SKM-1 treated with dmso at 0.1 percent for 144 hours (cell line): ENCODE data around the gene CYFIP2.

ENCODE experiments used
- DNase-seq: peaks from one replicate; lab custom pipeline; 2025; ENCODE audit not compliant: unreplicated experiment; lab: John Stamatoyannopoulos, UW

The CYFIP2 gene

DNA sequence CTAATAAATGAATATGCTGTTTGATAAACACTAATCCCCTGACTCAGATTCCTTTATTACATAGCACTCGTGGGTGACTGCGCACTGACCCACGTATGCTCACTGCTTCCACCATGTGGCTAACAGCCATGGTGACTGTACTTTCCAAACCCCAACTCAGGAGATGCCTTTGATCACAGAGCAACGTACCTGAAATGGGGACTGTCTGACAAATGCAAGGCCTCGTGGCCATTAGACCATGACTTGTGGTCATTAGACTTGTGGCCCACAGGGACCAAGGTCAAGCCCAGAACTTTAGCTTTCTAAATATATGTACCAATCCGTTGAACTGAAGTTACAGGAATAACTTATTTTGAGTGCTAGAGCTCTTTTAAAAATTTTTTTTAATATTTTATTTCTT, 46.6 kb downstream of the CYFIP2 start:
- DNase-seq, result peak; percentile 23

DNA sequence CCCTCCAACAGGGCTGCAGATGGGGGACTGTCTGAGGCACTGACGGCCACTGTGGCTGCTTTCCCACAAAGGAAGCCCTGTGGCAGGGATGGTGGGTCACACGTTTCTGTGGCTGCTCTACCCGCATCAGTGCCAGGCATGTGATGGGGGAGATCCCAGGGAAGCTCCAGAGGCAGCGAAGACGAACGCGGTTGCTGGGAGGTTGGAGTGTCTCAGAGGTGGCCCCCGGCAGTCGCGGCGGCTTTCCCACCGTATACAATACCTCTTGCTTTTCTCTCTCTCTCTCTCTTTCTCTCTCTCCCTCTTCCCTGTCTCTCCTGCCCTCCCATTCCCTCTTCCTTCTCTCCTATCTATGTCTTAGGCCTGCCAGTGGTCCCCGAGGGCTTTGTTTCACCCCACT, 56.7 kb downstream of the CYFIP2 start:
- DNase-seq, result no peak

DNA sequence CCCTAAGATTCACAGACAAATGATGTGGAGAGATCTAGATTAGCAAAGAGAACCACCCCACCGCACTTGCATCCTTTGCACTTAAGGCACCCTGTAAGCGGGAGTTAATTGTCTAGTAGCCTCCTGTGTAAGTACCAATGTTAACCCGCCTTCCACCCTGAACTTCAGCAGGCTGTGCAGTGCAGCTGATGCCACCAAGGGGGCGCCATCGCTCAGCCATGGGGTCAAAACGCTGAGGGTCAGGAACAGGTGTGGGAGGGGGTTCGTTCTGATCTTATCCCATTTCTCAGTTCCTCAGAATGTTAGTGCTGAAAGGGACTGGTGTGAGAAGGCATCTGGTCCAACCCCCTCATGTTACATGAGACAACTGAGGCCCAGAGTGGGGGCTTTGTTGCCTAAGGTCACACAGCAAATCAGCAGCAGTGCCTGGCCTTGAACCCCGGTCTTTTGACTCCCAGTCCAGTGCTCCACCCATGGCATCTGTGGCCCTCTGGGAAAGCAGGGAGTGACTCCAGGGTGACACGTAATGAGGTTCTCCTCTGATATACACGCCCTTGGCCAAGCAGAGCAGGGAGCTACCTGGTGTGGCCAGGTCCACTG, 57.3 kb downstream of the CYFIP2 start:
- no peak for DNase-seq

DNA sequence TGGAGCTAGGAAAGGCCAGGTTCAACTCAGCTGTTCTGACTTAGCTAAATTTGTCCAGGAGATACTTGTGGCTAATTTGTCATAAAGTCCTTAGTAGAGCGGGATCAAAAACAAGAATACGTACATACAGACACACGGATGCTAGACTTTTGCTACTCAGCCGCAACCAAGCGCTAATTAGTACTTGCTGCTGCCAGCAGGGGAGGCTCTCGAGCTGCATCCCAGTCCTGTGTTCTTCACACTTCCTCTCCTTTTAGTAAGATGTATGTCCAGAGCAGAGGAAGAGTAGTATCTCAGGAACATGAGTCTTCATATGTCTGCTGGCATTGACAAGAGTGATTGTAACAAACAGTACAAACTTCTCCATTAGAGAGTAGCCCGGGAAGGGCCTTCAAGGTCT, 58.3 kb downstream of the CYFIP2 start:
- DNase-seq, result no peak

DNA sequence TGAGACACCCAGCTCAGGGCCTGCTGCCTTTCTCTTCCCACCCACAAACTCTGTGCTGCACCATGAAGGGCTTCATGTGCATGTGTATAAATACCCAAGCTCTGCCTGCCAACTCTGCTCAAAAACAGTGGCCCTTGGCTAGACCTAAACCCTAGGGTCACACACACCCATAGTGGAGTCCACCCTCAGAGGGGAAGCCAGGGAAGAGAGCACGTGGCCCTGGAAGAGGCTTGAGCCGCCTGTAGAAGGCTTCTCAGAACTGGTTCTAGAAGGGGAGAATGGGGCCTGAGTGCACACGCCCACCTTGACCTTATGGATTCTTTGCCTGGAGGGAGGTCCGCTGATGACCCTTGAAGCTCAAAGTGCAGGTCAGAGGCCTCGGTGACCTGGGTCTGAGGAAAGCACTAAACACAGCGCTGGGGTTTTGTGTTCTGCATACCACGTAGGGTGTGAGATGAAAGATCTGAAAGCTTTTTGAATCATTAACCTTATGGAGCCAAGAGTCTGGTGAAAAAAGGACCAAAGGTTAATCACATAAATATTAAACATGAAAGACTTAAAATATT, 60.6 kb downstream of the CYFIP2 start:
- DNase-seq, result no peak

DNA sequence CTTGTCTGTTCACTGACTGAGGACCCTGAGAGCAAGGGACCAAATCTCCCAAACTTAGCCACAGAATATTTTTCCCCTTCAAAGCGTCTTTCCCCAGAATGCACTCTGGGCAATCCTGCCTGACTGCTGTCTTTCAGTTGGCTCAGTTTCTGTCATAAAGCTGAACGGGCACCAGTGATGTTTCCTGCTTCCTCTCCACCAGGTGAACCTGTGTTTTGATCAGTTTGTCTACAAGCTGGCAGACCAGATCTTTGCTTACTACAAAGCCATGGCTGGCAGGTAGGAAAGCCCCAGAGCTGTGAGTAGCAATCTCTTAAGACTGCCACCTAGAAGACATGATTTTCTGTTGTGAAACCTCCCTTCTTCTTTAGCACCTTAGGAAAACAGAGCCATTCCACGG, 61.8 kb downstream of the CYFIP2 start:
- DNase-seq, result peak; percentile 58

DNA sequence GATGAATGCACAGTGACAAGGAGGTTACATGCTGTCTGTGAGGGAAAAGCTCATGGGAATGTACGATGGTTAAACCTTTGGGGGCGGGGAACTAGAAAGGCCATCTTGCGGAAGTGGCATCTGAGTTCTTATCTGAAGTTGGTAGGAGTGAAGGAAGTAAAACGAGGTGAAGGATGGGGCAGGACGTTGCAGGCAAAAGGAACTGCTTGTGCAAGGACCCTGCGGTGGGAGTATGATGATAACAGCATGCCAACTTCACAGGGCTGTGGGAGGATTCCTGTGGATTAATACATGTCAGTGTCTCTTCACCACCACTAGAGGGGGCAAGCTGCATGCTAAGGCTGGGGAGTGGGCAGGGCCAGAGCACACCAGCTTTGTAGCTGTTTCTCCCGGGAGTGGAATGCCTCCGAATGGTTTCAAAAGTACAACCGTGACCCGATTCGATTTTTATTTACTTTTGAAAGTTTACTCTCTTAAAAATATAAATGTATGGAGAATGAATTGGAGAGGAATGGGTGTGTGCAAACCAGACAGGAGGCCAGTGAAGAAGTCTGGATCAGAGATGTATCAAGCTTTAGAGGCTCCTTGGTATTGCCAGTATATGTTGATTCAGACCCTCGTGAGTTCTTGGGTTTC, 62.5 kb downstream of the CYFIP2 start:
- peak; percentile 100 for DNase-seq

DNA sequence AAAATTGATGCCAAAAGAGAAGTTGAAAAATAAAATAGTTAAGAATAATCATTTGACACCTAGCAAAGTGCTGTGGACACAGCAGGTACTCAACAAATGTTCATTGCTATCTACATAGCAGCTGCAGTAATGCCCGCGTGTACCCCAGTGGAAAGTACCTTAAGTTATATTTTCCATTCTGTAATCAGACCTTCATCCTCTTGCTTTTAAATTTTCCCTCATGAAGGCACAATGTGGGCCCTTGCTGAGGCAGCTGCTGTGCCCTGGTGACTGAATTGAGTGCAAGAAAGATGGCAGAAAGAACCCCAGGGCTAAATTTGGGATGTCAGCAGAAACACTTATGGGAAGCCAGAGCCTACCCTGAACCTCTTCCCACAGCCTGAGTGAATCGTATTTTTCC, 65.9 kb downstream of the CYFIP2 start:
- no peak for DNase-seq

DNA sequence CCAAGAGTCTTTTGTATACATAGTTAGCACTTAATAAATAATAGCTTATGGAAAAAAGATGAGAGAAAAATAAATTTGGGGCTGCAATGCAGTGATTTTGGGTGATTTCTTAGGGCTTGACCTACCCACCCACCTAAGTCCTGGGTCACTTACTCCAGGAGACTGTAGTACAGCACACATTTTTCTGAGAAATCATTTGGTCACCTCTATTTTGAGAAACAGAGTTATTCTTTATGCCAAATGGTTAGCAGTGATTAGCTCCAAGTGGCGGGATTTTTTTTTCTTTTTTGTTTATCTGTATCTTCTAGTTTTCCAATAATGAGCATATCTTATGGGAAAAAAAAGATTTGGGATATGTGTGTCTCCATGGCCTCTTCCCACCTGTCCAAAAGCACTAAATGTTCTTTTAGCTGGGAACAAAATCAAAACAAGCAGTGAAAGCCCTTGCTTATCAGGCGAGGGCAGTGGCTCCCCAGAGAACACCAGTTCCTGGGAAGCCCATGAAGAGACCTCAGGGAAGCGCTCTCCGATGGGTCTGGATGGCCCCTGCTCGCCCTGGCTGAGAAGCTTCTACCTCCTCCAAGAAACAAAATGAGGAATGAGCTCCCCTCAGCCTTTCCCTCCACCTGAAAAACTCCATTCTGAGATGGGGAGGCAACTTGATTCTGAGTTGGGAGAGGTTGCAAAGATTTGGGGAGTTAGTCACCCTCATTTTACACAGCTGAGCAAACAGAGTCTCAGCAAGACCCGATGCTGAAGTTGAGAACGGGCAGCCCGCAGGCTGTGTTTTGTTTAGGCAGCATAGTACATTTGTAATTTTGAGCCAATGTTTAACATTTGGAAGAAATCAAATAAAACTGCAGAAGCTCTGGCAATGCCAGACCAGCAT, 69.9 kb downstream of the CYFIP2 start:
- no peak for DNase-seq

DNA sequence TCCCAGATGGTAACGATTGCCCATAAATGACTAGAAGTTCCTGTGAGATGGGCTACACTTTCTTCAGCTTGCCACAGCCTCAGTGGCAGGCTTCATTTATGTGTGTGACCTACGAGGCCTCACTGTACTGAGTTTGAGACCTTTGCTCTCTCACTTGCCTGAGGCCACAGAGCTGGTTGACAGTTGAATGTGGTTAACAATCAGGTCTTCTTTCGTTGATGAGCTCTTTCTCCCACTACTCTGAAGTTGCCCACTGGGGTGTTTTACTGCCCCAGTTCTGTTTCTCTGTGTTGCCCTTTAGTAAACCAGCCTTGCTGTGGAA, 70.5 kb downstream of the CYFIP2 start:
- no peak for DNase-seq

DNA sequence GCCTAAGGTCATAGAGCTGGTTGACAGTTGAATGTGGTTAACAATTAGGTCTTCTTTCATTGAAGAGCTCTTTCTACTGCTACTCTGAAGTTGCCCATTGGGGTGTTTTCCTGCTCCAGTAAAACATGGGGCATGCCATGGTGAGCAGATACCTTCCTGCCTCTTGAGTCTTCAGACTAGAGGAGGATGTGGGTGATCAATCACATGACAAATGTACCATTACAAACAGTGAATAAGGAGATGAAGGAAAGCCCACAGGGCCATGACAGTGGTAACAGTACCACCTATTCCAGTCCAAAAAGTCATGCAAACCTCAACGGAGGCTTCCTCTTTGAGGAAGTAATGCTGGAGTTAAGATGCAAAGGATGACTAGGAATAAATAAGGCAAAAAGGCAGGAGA, 73.5 kb downstream of the CYFIP2 start:
- DNase-seq, result no peak

DNA sequence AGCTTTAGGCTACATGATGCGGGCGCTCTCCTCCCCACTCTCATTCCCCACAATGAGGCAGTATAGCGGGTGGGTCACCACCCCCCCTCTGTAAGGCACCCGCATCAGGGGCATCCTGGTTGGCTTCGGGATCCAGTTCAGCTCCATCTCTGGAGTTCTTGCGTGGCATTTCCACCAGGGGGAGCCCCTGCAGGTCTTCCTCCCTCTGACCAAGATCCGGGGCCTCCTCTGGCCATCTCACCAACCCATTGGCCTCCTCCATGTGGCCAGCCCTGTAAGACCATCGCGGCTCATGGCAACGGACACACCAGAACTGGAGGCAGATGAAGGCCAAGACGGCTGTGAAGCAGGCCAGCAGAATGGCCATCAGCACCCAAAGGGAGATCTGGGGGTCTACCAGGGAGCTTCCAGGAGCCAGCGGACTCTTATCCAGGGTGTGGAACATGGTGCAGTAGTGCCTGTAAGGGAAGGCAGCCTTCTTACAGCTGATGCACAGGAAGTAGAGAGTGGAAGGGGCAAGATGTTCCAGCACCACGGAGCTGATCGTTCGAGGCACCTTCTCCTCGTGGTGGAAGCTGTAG, 77.0 kb downstream of the CYFIP2 start:
- no peak for DNase-seq

DNA sequence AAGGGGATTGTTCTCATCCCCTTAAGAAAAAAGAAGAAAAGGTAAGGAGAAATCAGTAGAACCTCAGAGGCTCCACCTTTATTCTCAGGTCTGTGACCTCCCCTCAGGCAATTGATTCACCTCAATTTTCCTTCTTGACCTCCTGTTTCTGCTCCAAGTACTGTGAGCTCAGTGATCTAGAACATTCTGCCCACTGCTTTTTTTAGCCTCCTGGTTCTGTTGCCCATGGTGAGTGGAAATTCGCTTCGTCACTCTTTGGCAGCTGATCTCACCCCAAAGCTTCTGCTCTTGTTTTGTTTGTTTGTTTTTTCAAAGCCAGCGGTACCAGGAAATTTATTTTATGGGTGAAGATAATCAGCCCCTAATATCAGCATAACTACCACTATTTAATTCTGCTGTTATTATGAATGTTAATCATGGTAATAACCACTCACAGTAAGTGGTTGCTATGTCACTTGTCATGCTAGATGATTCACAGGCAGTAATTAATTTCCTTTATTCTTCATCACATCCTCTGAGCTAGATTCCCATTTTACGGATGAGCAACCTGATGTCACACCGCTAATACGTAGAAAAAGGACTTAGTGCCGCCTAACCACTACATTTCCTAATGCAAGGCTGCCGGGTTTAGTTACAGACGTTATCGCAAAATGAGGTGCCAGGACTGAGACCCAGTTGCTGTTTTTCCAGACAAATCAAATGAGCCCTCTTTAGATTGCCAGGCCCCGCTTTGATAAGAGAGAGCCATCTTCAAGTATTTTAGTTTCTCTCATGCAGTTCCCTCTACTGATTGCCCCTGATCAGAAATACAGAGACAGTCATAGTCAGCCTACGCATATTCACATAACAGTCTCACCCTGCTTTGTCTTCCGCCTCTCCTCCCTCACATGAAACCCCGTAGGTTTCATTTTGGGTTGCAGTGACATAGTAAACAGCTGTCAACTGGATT, 78.2 kb downstream of the CYFIP2 start:
- DNase-seq, result no peak

DNA sequence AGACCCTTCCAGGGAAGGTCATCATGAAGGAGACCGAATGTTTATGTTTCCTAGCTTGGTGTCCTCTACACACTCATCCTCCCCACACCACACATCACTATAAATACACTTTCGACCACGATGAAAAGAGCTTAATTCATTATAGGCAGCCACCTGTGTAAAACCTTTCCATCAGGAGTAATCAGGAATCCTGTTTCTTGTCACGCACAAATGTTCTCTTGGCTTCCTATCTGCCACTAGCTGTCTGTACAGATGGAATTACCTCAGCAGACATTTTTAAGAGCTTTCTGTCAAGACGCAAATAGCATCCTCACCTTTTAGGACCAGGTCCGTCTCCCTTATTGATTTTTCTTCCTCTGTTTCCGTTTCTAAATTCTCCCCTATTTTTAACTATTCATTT, 79.1 kb downstream of the CYFIP2 start:
- no peak for DNase-seq

DNA sequence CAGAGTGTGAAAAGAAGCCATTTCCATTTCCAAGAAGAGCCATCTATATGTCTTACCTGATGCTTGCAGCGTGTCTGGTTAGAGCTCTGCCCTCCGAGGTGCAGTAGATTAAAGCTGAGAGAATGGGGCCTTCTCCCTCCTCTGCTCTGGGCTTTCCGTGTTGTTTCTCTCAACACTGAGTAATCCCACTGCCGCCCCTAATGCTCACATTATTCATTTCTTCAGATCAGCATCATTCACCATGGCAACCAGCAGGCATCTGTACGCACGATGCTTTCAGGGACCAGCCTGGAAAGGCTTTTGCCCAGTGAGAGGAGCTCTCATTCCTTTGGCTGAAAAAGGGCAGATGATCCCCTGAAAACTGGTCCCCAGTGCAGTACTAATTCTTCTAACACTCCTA, 79.6 kb downstream of the CYFIP2 start:
- no peak for DNase-seq

DNA sequence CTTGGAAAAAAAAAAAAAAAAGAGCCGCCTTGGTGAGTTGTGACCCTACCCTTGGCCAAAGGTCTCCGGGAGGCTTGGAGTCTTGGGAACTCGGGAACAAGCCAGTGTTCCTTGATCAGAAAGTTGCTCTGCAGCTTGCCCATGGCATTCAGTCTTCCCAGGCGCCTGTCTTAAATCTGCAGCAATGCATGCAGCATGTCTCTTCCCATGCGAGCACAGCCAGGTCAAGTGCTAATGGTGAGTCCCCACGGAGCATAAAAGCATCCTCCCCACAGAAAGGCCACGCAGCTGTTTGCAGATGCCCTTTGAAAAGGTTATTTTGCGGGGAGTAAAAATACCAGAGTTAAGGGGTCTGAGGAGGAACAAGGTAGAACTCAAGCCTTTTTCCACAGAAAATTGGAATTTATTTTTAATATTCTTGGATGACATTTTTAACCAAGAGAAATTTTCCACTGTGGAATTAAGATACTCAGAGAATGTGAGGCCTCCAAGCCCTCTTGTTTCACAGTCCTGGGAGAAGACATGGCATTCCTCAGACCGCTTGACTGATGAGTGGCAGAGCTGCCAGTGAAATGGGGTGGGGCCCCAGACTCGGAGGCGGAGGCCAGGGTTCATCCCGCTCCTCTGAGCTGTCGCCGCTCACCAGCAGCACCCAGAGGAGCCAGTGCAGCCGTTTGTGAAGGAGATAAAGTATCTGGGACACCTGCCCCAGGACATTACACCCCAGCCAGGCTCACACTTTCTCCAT, 81.6 kb downstream of the CYFIP2 start:
- DNase-seq, result no peak

DNA sequence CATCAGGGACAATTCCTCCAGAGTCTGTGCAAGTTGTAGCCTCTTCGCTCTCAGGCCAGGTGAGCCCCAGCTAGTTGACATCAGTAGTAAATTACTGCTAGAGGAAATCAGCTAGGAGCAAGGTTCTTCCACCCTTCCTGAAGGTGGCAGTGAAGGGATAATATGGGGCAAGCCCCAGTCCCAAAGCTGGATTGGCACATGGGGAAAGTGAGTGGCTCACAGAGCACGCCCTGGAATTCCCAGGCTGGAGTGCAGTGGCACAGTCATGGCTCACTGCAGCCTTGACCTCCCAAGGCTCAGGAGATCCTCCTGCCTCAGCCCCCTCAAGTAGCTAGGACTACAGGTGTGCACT, 82.1 kb downstream of the CYFIP2 start:
- no peak for DNase-seq

DNA sequence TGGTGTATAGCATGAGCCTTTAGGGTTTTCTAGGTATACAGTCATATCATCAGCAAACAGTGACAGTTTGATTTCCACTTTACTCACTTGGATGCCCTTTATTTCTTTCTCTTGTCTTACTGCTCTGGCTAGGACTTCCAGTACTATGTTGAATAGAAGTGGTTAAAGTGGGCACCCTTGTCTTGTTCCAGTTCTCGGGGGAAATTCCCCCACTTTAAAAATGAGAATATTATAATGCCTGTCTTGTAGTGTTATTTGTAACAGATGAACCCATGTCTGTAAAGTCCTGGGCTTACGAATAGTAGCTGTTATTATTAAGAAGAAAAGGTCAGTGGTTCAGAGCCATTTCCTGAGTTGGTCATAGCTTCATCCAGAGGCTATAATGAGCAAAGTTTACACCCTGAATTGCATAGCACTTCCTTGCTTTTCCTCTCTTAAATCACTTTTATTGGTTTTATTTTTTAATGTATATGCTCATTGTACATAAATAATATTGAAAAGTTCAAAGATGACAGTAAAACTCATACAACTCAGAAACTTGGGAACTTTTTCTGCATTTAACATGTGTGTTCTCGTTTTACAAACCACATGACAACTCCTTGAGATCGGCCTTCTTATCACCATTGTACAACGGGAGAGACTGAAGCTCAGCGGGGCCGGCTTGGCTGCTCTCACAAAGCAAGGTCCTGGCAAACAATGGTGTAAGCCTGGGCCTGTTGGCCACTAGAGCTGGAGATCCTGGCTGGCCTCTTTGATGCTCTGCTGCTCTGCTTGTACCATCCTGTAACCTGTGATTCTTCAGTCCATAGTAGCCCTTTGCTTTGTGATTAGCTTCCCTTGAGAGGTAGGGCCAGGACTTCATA, 85.2 kb downstream of the CYFIP2 start:
- no peak for DNase-seq

DNA sequence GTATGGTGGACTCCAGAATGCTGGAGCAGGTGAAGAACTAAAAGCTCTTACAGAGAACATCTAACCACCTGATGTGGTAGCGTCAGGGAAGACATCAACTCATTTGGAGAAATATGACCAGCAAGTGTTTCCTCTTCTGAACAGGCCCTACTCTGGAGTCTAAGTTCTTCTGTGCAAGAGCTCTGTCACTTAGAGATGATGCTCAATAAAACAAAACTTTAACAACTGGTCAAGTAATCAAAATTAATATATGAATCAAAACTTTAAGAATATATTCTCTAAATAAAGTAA, 85.8 kb downstream of the CYFIP2 start:
- no peak for DNase-seq
